GM11168 (cell line): ENCODE results near the gene ACAD10.
"Not testable (repeated sequence)": the region's sequence is repeated elsewhere in the genome, so short reads cannot be mapped to it uniquely, and the experiment has no call there.

ENCODE experiments used
- in situ Hi-C: fragments of 300-500 bp; cut with MboI; formaldehyde crosslinking; loops from one replicate; pipeline ENCODE4 v1.12.0; 2022; ENCODE audit warnings: low sequenced_read_pairs; ENCODE audit not compliant: unreplicated experiment

Gene ACAD10

DNA sequence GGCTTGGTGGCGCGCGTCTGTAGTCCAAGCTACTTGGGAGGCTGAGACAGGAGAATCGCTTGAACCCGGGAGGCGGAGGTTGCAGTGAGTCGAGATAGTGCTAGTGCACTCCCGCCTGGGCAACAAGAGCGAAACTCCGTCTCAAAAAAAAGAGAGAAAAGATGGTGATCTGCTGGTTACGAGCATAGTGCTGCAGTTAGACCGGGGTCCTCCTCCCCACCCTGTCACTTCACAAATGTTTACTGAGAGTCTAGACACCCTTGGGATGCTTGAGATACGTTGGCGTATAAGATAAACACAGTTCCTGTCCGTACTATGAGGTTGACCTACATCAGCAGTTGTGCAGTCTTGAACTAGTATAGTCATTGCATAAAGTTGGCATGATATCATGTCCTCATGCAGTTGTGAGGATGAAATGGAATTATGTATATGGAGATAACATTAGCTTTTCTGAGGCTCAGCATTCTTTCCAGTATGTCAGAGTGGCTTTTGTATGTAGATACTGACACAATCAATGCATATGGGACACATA lies 787 bp downstream of the ACAD10 start:
- in situ Hi-C loops: no loop called here

GRCh38 chr12:111687255-111687654 lies 1.4 kb downstream of the ACAD10 start:
- in situ Hi-C loops: no loop called here

- in situ Hi-C loops: no loop called here
Observed at GRCh38 chr12:111687952-111688351, 2.1 kb downstream of the ACAD10 start.

- in situ Hi-C loops: no loop called here
Observed at GRCh38 chr12:111691262-111691661, 5.4 kb downstream of the ACAD10 start.

- in situ Hi-C loops: no loop called here
Observed at GRCh38 chr12:111692575-111693210, 6.8 kb downstream of the ACAD10 start.

DNA sequence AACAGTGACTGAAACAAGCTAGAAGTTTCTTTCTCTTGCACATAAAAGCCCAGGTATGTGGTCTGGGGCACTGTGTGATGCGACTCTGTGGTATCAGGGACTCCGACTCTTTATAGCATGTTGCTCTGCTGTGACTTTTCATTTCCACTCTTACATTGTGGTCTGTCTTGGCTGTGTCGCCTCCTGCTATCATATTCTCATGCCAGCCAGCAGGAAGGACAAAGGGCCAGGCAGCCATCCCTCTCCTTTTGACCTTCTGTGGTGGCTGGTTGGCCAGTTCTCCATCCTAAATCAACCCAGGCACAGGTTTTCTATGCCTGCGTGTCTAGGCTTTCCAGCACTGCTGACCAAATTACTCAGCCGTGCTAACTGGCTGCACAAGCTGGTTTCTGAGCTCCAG lies 8.0 kb downstream of the ACAD10 start:
- in situ Hi-C loops: no loop called here

DNA sequence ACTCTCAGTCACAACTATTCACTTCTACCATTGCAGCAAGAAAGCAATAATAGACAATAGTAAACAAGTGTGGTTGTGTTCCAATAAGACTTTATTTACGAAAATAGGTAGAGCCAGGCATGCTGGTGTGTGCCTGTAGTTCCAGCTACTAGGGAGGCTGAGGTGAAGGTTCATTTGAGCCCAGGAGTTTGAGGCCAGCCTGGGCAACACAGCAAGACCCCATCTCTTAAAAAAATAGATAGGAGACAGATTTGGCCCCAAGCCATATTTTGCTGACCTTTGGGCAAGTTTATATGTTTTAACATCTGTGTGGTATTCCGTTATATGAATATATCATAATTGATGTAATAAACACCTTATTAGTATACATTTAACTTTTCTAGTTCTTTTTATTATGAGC lies 14.1 kb downstream of the ACAD10 start:
- in situ Hi-C loops: no loop called here

GRCh38 chr12:111705672-111706071 lies 19.8 kb downstream of the ACAD10 start:
- in situ Hi-C loops: no loop called here

GRCh38 chr12:111706145-111706544 lies 20.3 kb downstream of the ACAD10 start:
- in situ Hi-C loops: no loop called here

- in situ Hi-C loops: no loop called here
Observed at GRCh38 chr12:111715279-111715678, 29.4 kb downstream of the ACAD10 start.

GRCh38 chr12:111719316-111719715 lies 33.5 kb downstream of the ACAD10 start:
- in situ Hi-C loops: not testable (repeated sequence)

GRCh38 chr12:111720457-111720856 lies 34.6 kb downstream of the ACAD10 start:
- in situ Hi-C loops: no loop called here

DNA sequence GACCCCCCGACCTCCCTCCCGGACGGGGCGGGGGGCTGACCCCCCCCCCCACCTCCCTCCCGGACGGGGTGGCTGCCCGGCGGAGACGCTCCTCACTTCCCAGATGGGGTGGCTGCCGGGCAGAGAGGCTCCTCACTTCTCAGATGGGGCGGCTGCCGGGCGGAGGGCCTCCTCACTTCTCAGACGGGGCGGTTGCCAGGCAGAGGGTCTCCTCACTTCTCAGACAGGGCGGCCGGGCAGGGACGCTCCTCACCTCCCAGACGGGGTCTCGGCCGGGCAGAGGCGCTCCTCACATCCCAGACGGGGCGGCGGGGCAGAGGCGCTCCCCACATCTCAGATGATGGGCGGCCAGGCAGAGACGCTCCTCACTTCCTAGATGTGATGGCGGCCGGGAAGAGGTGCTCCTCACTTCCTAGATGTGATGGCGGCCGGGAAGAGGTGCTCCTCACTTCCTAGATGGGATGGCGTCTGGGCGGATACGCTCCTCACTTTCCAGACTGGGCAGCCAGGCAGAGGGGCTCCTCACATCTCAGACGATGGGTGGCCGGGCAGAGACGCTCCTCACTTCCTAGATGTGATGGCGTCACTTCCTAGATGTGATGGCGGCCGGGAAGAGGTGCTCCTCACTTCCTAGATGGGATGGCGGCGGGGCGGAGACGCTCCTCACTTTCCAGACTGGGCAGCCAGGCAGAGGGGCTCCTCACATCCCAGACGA lies 38.0 kb downstream of the ACAD10 start:
- in situ Hi-C loops: not testable (repeated sequence)

DNA sequence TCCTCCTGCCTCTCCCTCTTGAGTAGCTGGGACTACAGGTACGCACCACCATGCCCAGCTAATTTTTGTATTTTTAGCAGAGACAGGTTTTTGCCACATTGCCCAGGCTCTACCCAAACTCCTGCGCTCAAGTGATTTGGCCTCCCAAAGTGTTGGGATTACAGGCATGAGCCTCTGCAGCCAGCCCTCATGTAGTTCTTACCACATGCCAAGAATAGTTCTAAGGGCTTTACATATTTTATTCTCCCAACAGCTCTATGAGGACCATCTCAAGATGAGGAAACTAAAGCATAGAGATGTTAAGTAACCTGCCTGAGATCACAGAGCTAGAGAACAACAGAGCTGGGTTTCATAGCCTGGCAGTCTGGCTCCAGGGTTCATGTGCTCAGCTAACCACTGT lies 42.9 kb downstream of the ACAD10 start:
- in situ Hi-C loops: no loop called here

DNA sequence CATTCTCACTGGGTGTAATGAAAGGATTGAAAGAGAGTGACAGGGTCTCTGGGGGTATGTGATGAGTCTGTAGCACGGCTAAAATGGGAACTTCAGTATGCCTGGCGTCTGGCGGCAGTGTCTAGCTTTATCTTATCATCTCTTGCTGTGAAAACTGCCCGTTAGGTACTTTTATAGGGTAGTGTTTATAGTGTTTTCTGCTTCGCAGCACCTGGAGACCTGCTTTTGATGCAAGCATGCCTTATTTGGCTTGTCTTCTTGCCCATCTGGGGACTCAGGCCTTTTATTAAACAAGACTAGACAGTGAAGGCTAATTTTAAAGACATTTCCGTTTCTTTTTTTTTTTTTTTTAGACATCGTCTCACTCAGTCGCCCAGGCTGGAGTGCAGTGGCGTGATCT lies 44.6 kb downstream of the ACAD10 start:
- in situ Hi-C loops: no loop called here

GRCh38 chr12:111732786-111733185 lies 46.9 kb downstream of the ACAD10 start:
- in situ Hi-C loops: no loop called here

DNA sequence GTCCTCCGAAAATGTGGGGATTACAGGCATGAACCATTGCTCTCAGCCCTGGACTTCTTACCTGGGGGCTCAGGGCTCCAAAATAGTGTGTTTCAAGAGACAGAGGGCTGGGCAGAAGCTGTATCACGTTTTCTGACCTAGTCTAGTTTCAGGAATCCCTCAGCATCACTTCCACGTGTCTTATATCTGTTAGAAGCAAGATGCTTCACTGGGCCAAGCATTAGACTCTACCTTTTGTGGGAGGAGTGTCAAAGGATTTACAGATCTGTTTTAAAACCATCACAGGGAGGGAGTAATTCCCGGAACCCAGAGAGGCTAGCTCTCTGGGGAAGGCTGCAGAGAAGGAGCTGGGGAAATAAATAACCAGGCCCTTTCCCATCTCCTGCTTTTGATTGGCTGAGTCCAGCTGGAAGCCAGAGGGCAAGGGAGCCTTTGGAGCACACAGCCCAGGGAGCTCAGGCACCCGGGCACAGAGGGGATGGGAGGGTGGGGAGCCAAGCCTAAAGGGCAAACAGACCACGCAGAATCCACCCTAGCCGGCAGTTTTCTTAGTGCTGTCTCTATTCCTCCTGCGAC lies 47.6 kb downstream of the ACAD10 start:
- in situ Hi-C loops: no loop called here

- in situ Hi-C loops: not testable (repeated sequence)
Observed at GRCh38 chr12:111739524-111739923, 53.7 kb downstream of the ACAD10 start.

DNA sequence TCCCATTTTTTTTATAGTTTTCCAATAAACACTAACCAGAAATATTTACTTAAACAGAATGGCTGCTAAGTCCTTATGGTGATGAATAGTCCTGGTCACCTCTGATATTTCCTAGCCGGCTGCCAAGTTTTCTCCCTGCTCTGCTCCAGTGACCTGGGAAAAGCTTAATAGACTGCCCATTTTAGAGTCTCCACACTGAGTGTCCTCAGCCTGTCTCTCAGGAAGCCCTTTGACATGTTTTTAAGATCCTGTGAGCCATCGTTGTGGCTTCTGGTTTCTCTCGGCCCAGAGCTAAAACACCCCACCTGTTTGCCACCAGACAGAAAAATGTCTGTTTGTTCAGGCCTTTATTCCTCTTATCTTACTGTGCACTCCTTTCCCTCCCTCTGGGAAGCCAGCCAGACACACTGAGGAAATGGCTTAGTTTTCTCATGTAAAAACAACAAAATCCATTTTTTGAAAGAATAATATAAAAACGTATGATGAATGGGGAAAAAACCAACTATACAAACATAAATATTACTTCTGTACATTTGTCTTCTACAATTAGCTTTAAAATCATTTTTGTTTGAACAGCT lies 55.5 kb downstream of the ACAD10 start:
- in situ Hi-C loops: no loop called here

DNA sequence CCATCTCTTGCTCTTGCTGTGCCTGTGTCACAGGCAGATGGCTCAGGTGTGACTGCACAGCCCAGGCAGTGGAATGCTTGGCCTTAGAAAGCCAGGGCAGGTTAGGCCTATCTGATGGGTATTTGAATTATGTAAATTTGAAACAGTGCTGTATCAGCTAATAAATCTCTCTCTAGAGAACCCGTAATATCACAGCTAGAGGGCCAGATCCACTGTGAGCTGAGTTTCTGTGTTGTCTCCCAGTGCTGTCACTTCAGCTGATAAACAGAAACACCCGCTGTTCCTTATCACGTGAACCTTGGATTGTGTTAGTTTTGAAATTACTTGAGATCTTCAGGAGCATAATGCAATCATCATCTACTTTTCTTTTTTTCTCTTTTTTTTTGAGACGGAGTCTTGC lies 59.4 kb downstream of the ACAD10 start:
- in situ Hi-C loops: no loop called here

DNA sequence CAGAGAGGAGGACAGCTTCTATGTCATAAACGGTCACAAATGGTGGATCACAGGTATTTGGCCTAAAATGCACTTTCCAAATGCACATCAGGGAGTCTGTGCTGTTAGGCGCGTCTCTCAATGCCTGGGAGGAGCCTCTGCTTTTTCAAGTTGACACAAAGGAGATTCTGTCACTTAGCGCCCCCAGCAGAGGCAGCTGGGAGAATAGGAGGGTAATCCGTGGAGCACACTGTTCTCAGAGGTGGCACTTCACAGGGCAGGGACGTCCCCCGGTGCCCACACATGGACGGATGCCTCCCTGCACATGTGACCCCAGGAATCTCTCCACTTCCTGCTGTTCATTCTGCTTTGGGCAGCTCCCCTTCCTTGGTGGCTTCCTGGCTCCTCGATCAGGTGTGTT lies 61.5 kb downstream of the ACAD10 start:
- in situ Hi-C loops: no loop called here
